ENCODE results near the gene VPREB3.

Gene VPREB3

GRCh38 chr22:23722724-23723123 lies 31.5 kb downstream of the VPREB3 start:
- no peaks in the 10 kb centered on the region for H3K27me3 ChIP-seq (ENCODE audit: insufficient read depth, poor library complexity, severe bottlenecking)
- no peak overlapping the region for H3K4me3 ChIP-seq (ENCODE audit: severe bottlenecking)
- no peaks in the 10 kb centered on the region for H3K4me1 ChIP-seq (ENCODE audit: insufficient read depth, poor library complexity, severe bottlenecking)
- no peak overlapping the region for H3K27ac ChIP-seq (ENCODE audit: poor library complexity, severe bottlenecking)
- DNase-seq (ENCODE audit: low spot score): peak; percentile 15
- no peak for TF ChIP-seq CTCF (IDR thresholded peaks at IDR 0.05; ENCODE audit: poor library complexity, severe bottlenecking)
- no peak for ATAC-seq (ENCODE audit: low read depth)
- H3K36me3 ChIP-seq (ENCODE audit: low read depth): no peaks in the 10 kb centered on the region
- no peaks in the 10 kb centered on the region for H3K9me3 ChIP-seq (ENCODE audit: severe bottlenecking)

- peak; percentile 2 for DNase-seq (ENCODE audit: low spot score)
- Histone ChIP-seq H3K4me1 (ENCODE audit: insufficient read depth, poor library complexity, severe bottlenecking) (no peaks in the 10 kb centered on the region), H3K27ac (ENCODE audit: poor library complexity, severe bottlenecking) (no peak overlapping the region), H3K9me3 (ENCODE audit: severe bottlenecking) (no peaks in the 10 kb centered on the region), H3K4me3 (ENCODE audit: severe bottlenecking) (no peak overlapping the region), H3K36me3 (ENCODE audit: low read depth) (no peaks in the 10 kb centered on the region), H3K27me3 (ENCODE audit: insufficient read depth, poor library complexity, severe bottlenecking) (no peaks in the 10 kb centered on the region)
- TF ChIP-seq CTCF (IDR thresholded peaks at IDR 0.05; ENCODE audit: poor library complexity, severe bottlenecking): no peak
- ATAC-seq (ENCODE audit: low read depth): no peak
Measured at GRCh38 chr22:23722160-23722559, 32.1 kb downstream of the VPREB3 start.

- no peak for DNase-seq (ENCODE audit: low spot score)
Measured at GRCh38 chr22:23720855-23721254, 33.4 kb downstream of the VPREB3 start.

GRCh38 chr22:23718371-23719165 lies 35.7 kb downstream of the VPREB3 start:
- Histone ChIP-seq H3K9me3 (ENCODE audit: severe bottlenecking) (no peaks in the 10 kb centered on the region), H3K4me3 (ENCODE audit: severe bottlenecking) (no peak overlapping the region), H3K27me3 (ENCODE audit: insufficient read depth, poor library complexity, severe bottlenecking) (no peaks in the 10 kb centered on the region), H3K27ac (ENCODE audit: poor library complexity, severe bottlenecking) (no peak overlapping the region), H3K36me3 (ENCODE audit: low read depth) (peaks cover 12% of the 10 kb centered on the region), H3K4me1 (ENCODE audit: insufficient read depth, poor library complexity, severe bottlenecking) (no peaks in the 10 kb centered on the region)
- ATAC-seq (ENCODE audit: low read depth) (no peak), DNase-seq (ENCODE audit: low spot score) (no peak)
- TF ChIP-seq CTCF (IDR thresholded peaks at IDR 0.05; ENCODE audit: poor library complexity, severe bottlenecking): no peak

More at GRCh38 chr22:23720855-23721254, 33.4 kb downstream of the VPREB3 start:
- no peaks in the 10 kb centered on the region for H3K36me3 ChIP-seq (ENCODE audit: low read depth)
- no peaks in the 10 kb centered on the region for H3K4me1 ChIP-seq (ENCODE audit: insufficient read depth, poor library complexity, severe bottlenecking)
- H3K9me3 ChIP-seq (ENCODE audit: severe bottlenecking): no peaks in the 10 kb centered on the region
- no peak overlapping the region for H3K27ac ChIP-seq (ENCODE audit: poor library complexity, severe bottlenecking)
- no peak for ATAC-seq (ENCODE audit: low read depth)
- no peaks in the 10 kb centered on the region for H3K27me3 ChIP-seq (ENCODE audit: insufficient read depth, poor library complexity, severe bottlenecking)
- no peak overlapping the region for H3K4me3 ChIP-seq (ENCODE audit: severe bottlenecking)
- no peak for TF ChIP-seq CTCF (IDR thresholded peaks at IDR 0.05; ENCODE audit: poor library complexity, severe bottlenecking)
